OCI-LY1 (cell line): Measurements from ENCODE around the gene TMIGD1.

ENCODE experiments used
- H2AFZ ChIP-seq: fragments of 200-600 bp; sonication (generic), shearing (Covaris generic); 2 replicates; pipeline ENCODE4 v1.6.0; 2014; ENCODE audit warnings: antibody characterized with exemption, mild to moderate bottlenecking, low read length
- H3F3A ChIP-seq: fragments of 200-600 bp; sonication (generic), shearing (Covaris generic); 2 replicates; pipeline ENCODE4 v1.6.0; 2014; ENCODE audit warnings: mild to moderate bottlenecking, antibody characterized with exemption, low read length, moderate library complexity; ENCODE audit not compliant: insufficient read depth
- H3K27ac ChIP-seq: fragments of 200-600 bp; sonication (generic); 2 replicates; pipeline ENCODE4 v1.5.1; 2014; ENCODE audit warnings: low read length, mixed run types, mild to moderate bottlenecking, low read depth; ENCODE audit not compliant: poor library complexity, severe bottlenecking
- H3K27me3 ChIP-seq: fragments of 200-600 bp; sonication (generic); 2 replicates; pipeline ENCODE4 v1.6.0; 2014; ENCODE audit warnings: antibody characterized with exemption, mild to moderate bottlenecking, low read length, moderate library complexity; ENCODE audit not compliant: insufficient read depth
- H3K36me3 ChIP-seq: fragments of 200-600 bp; sonication (generic); 2 replicates; pipeline ENCODE4 v1.6.1; 2014; ENCODE audit warnings: mild to moderate bottlenecking, antibody characterized with exemption, low read length, moderate library complexity, mixed read lengths; ENCODE audit not compliant: insufficient read depth
- H3K4me1 ChIP-seq: fragments of 200-600 bp; sonication (generic); 2 replicates; pipeline ENCODE4 v1.5.1; 2014; ENCODE audit warnings: mild to moderate bottlenecking, low read length, moderate library complexity; ENCODE audit not compliant: insufficient read depth, severe bottlenecking
- H3K4me2 ChIP-seq: fragments of 200-600 bp; sonication (generic), shearing (Covaris generic); 2 replicates; pipeline ENCODE4 v1.6.1; 2014; ENCODE audit warnings: low read length
- H3K4me3 ChIP-seq: fragments of 200-600 bp; sonication (generic); 2 replicates; pipeline ENCODE4 v1.5.1; 2014; ENCODE audit warnings: low read length, low read depth, mild to moderate bottlenecking, mixed read lengths; ENCODE audit not compliant: poor library complexity, severe bottlenecking
- H3K79me2 ChIP-seq: fragments of 200-600 bp; shearing (Covaris generic); 2 replicates; pipeline ENCODE4 v1.6.1; 2016; ENCODE audit warnings: mixed run types, low read length, mixed read lengths; ENCODE audit not compliant: insufficient read depth
- H3K9ac ChIP-seq: fragments of 200-600 bp; sonication (generic), shearing (Covaris generic); 2 replicates; pipeline ENCODE4 v1.6.1; 2014; ENCODE audit warnings: mild to moderate bottlenecking, low read length, mixed read lengths
- H3K9me2 ChIP-seq: fragments of 200-600 bp; sonication (generic), shearing (Covaris generic); 2 replicates; pipeline ENCODE4 v1.6.1; 2014; ENCODE audit warnings: low read depth, mild to moderate bottlenecking, low read length, mixed read lengths
- H3K9me3 ChIP-seq: fragments of 200-600 bp; shearing (Covaris generic); 2 replicates; pipeline ENCODE4 v1.6.1; 2014; ENCODE audit warnings: low read length, mixed read lengths
- H4K20me1 ChIP-seq: fragments of 200-600 bp; sonication (generic), shearing (Covaris generic); 2 replicates; pipeline ENCODE4 v1.6.0; 2016; ENCODE audit warnings: mild to moderate bottlenecking, low read length; ENCODE audit not compliant: insufficient read depth
- EZH2 ChIP-seq: fragments of 200-600 bp; sonication (generic), shearing (Covaris generic); IDR thresholded peaks from 2 replicates; pipeline ENCODE4 v1.8.0; 2017; ENCODE audit warnings: borderline replicate concordance, mixed run types, mild to moderate bottlenecking, antibody characterized with exemption, low read length, moderate library complexity, mixed read lengths
- TF ChIP-seq, protein P1 (sequence below): fragments of 200-600 bp; sonication (generic), shearing (Covaris generic); IDR thresholded peaks from 2 replicates; pipeline ENCODE4 v1.5.1; 2017; ENCODE audit warnings: mild to moderate bottlenecking, antibody characterized with exemption, low read length, moderate library complexity, mixed read lengths

TMIGD1 gene

DNA sequence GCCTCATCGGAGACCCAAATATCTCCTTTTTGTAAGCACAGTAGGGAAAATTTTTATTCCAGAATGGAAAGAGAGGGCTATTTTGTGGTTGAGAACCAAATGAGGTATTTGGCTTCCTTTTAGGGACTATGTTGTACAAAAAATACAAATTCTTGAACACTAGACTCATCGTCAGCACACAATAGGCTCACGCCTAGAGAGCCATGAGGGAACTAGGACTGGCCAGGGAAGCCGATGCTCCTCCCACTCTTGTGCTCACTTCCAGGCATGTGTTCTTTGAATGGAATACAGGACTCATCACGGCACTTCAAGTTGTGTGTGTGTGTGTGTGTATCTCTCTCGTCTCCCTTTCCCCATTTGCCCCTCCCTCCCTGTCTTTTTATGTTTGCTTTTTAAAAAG is 24.3 kb downstream of the TMIGD1 start:
- H3K27me3 ChIP-seq = no peaks in the 10 kb centered on the region
- peaks cover 4% of the 10 kb centered on the region for H3K4me1 ChIP-seq
- H3K9me3 ChIP-seq = no peaks in the 10 kb centered on the region
- no peaks in the 10 kb centered on the region for H3F3A ChIP-seq
- no peaks in the 10 kb centered on the region for H3K79me2 ChIP-seq
- no peak overlapping the region for H3K4me3 ChIP-seq
- no peaks in the 10 kb centered on the region for H3K9me2 ChIP-seq
- H3K27ac ChIP-seq = no peak overlapping the region
- TF ChIP-seq EZH2 = no peak
- TF ChIP-seq, protein P1, sequence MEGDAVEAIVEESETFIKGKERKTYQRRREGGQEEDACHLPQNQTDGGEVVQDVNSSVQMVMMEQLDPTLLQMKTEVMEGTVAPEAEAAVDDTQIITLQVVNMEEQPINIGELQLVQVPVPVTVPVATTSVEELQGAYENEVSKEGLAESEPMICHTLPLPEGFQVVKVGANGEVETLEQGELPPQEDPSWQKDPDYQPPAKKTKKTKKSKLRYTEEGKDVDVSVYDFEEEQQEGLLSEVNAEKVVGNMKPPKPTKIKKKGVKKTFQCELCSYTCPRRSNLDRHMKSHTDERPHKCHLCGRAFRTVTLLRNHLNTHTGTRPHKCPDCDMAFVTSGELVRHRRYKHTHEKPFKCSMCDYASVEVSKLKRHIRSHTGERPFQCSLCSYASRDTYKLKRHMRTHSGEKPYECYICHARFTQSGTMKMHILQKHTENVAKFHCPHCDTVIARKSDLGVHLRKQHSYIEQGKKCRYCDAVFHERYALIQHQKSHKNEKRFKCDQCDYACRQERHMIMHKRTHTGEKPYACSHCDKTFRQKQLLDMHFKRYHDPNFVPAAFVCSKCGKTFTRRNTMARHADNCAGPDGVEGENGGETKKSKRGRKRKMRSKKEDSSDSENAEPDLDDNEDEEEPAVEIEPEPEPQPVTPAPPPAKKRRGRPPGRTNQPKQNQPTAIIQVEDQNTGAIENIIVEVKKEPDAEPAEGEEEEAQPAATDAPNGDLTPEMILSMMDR = no peak
- H3K4me2 ChIP-seq = no peak overlapping the region
- H4K20me1 ChIP-seq = no peaks in the 10 kb centered on the region
- H2AFZ ChIP-seq = no peak overlapping the region
- H3K9ac ChIP-seq = no peak overlapping the region
- no peaks in the 10 kb centered on the region for H3K36me3 ChIP-seq

DNA sequence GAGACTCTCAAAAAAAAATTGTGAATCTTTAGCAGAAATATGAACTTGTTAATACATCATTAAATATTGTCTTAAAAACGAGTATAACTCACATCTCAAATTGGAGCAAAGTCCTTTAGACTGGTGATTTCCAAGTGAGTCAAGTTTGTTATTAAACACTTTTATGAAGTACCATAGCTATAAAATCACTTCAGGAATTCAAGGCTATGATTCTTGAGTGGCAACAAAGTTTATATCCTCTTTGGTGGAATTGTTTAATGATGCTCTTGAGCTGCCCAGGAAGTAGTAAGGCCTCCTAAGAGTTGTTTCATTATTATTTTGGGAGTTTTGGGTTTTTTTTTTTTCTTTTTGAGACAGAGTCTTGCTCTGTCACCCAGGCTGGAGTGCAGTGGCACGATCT is 25.5 kb downstream of the TMIGD1 start:
- H3F3A ChIP-seq = no peaks in the 10 kb centered on the region

DNA sequence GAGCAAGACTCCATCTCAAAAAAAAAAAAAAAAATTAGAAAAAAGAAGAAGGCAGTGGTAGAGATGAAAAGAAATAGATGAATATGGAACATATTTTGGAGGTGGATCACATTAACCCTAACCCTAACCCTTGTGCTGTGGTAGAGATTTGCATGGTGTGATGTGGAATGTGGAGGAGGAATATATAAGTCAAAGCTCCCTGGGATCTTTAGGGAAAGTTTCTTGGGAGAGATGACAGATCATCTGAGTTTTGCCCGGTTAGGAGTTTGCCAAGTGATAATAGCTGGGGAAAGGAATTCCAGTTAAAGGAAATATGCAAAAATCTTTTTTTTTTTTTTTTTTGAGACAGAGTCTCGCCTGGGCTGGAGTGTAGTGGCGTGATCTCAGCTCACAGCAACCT is 29.1 kb downstream of the TMIGD1 start:
- Histone ChIP-seq H3K9me2 (no peaks in the 10 kb centered on the region), H3F3A (no peaks in the 10 kb centered on the region), H3K4me2 (no peak overlapping the region), H2AFZ (no peak overlapping the region), H3K9ac (no peak overlapping the region), H3K4me1 (peaks cover 18% of the 10 kb centered on the region), H3K4me3 (no peak overlapping the region), H3K27me3 (no peaks in the 10 kb centered on the region), H3K79me2 (no peaks in the 10 kb centered on the region), H3K36me3 (no peaks in the 10 kb centered on the region), H3K27ac (no peak overlapping the region), H3K9me3 (no peaks in the 10 kb centered on the region), H4K20me1 (no peaks in the 10 kb centered on the region)
- no peak for TF ChIP-seq EZH2
- TF ChIP-seq, protein P1 = no peak

More for the DNA sequence above, 25.5 kb downstream of the TMIGD1 start:
- no peaks in the 10 kb centered on the region for H3K9me2 ChIP-seq
- no peaks in the 10 kb centered on the region for H3K36me3 ChIP-seq
- no peaks in the 10 kb centered on the region for H3K79me2 ChIP-seq
- H3K4me2 ChIP-seq = no peak overlapping the region
- H3K9ac ChIP-seq = no peak overlapping the region
- no peaks in the 10 kb centered on the region for H3K9me3 ChIP-seq
- no peak overlapping the region for H2AFZ ChIP-seq
- TF ChIP-seq EZH2 = no peak
- TF ChIP-seq, protein P1 = no peak
- no peaks in the 10 kb centered on the region for H4K20me1 ChIP-seq
- no peak overlapping the region for H3K27ac ChIP-seq
- peaks cover 4% of the 10 kb centered on the region for H3K4me1 ChIP-seq
- H3K4me3 ChIP-seq = no peak overlapping the region
- H3K27me3 ChIP-seq = no peaks in the 10 kb centered on the region
